ENCODE data around the gene NMD3. TPM values are rescaled to one million over a fixed set of nuclear protein-coding genes. Genes with fewer than 3 reads are reported as not detected.

NMD3 gene
- total and polyA plus RNA-seq, 4 donors: 18.7 to 64.1 (median 33.2) TPM

- no peak overlapping the region for H3K9ac ChIP-seq (ENCODE audit: insufficient read depth in 1 of 2, low read length in 2 of 2)
- H3K4me1 ChIP-seq (ENCODE audit: control insufficient read depth in 5 of 5, insufficient read depth in 5 of 5, low read length in 5 of 5): peaks cover 0 to 11% (median 2%) of the 10 kb centered on the region in 5 donors
- no peaks in the 10 kb centered on the region for H3K27me3 ChIP-seq (ENCODE audit: control insufficient read depth in 3 of 3, insufficient read depth in 3 of 3, low read length in 2 of 3)
- no peak overlapping the region for H3K27ac ChIP-seq (ENCODE audit: low read depth in 1 of 2, low read length in 1 of 2)
- no peak for TF ChIP-seq CTCF (IDR thresholded peaks at IDR 0.05; ENCODE audit: control extremely low read depth, extremely low read depth)
- 73 to 92% methylated on average over 1 of the region's 1 CpG for WGBS, 2 donors
- H3K4me3 ChIP-seq: no peak overlapping the region
- ATAC-seq (ENCODE audit: insufficient read depth, low FRiP score) (no peak), DNase-seq (peak; percentile 19 to 75 (median 69))
- H3K9me3 ChIP-seq (ENCODE audit: control insufficient read depth in 4 of 4, insufficient read depth in 3 of 4, low read length in 3 of 4): no peaks in the 10 kb centered on the region
- peaks cover 8 to 41% (median 28%) of the 10 kb centered on the region in 4 donors for H3K36me3 ChIP-seq (ENCODE audit: control insufficient read depth in 4 of 4, insufficient read depth in 4 of 4, low read length in 4 of 4)
These were observed 32.6 kb downstream of the NMD3 start for GRCh38 chr3:161253711-161254110.

GRCh38 chr3:161254861-161255260 lies 33.8 kb downstream of the NMD3 start:
- DNase-seq: no peak
- Histone ChIP-seq H3K27me3 (ENCODE audit: control insufficient read depth in 3 of 3, insufficient read depth in 3 of 3, low read length in 2 of 3) (no peaks in the 10 kb centered on the region), H3K27ac (ENCODE audit: low read depth in 1 of 2, low read length in 1 of 2) (peak overlapping the region in 1 of 2 donors; percentile 66), H3K9me3 (ENCODE audit: control insufficient read depth in 4 of 4, insufficient read depth in 3 of 4, low read length in 3 of 4) (no peaks in the 10 kb centered on the region), H3K4me3 (no peak overlapping the region), H3K9ac (ENCODE audit: insufficient read depth in 1 of 2, low read length in 2 of 2) (no peak overlapping the region), H3K36me3 (ENCODE audit: control insufficient read depth in 4 of 4, insufficient read depth in 4 of 4, low read length in 4 of 4) (peaks cover 7 to 33% (median 26%) of the 10 kb centered on the region in 4 donors), H3K4me1 (ENCODE audit: control insufficient read depth in 5 of 5, insufficient read depth in 5 of 5, low read length in 5 of 5) (peaks cover 0 to 11% (median 2%) of the 10 kb centered on the region in 5 donors)
- no peak for ATAC-seq (ENCODE audit: insufficient read depth, low FRiP score)
- no peak for TF ChIP-seq CTCF (IDR thresholded peaks at IDR 0.05; ENCODE audit: control extremely low read depth, extremely low read depth)
- WGBS, 2 donors: 68 to 72% methylated on average over 1 of the region's 1 CpG

GRCh38 chr3:161263057-161263456 lies 41.9 kb downstream of the NMD3 start:
- no peak for TF ChIP-seq CTCF (IDR thresholded peaks at IDR 0.05; ENCODE audit: control extremely low read depth, extremely low read depth)
- Histone ChIP-seq H3K27ac (ENCODE audit: low read depth in 1 of 2, low read length in 1 of 2) (no peak overlapping the region), H3K9me3 (ENCODE audit: control insufficient read depth in 4 of 4, insufficient read depth in 3 of 4, low read length in 3 of 4) (peaks cover 0 to 11% (median 0%) of the 10 kb centered on the region in 4 donors), H3K4me3 (no peak overlapping the region), H3K36me3 (ENCODE audit: control insufficient read depth in 4 of 4, insufficient read depth in 4 of 4, low read length in 4 of 4) (peaks cover 6 to 14% (median 9%) of the 10 kb centered on the region in 4 donors), H3K27me3 (ENCODE audit: control insufficient read depth in 3 of 3, insufficient read depth in 3 of 3, low read length in 2 of 3) (no peaks in the 10 kb centered on the region), H3K4me1 (ENCODE audit: control insufficient read depth in 5 of 5, insufficient read depth in 5 of 5, low read length in 5 of 5) (peaks cover 0 to 6% (median 0%) of the 10 kb centered on the region in 5 donors), H3K9ac (ENCODE audit: insufficient read depth in 1 of 2, low read length in 2 of 2) (no peak overlapping the region)
- 51 to 73% methylated on average over 3 of the region's 3 CpGs for WGBS, 2 donors
- DNase-seq (no peak), ATAC-seq (ENCODE audit: insufficient read depth, low FRiP score) (no peak)

DNA sequence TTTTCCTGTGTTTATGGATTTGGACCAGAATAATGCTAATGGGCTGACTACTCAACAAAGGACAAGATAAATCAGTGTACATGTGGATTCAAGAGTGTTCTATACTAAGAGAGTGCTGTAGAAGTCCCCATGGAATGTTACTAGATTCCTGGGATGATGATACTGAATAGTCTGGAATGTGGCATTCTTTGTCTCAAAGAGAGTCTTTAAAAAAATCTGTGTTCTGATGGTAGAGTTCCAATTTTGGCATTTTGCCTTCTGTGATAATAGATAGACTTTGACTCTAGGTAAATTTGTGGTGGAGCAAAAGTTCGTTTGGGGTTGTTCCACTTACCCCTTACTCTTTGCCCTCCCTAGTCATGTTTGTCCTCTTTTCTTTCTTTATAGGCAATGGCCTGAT lies 43.7 kb downstream of the NMD3 start:
- Histone ChIP-seq H3K9me3 (ENCODE audit: control insufficient read depth in 4 of 4, insufficient read depth in 3 of 4, low read length in 3 of 4) (peaks cover 0 to 11% (median 0%) of the 10 kb centered on the region in 4 donors), H3K36me3 (ENCODE audit: control insufficient read depth in 4 of 4, insufficient read depth in 4 of 4, low read length in 4 of 4) (peaks cover 4 to 13% (median 7%) of the 10 kb centered on the region in 4 donors), H3K27me3 (ENCODE audit: control insufficient read depth in 3 of 3, insufficient read depth in 3 of 3, low read length in 2 of 3) (no peaks in the 10 kb centered on the region), H3K9ac (ENCODE audit: insufficient read depth in 1 of 2, low read length in 2 of 2) (no peak overlapping the region), H3K4me1 (ENCODE audit: control insufficient read depth in 5 of 5, insufficient read depth in 5 of 5, low read length in 5 of 5) (peaks cover 0 to 6% (median 0%) of the 10 kb centered on the region in 5 donors), H3K4me3 (no peak overlapping the region), H3K27ac (ENCODE audit: low read depth in 1 of 2, low read length in 1 of 2) (peak overlapping the region in 1 of 2 donors; percentile 21)
- ATAC-seq (ENCODE audit: insufficient read depth, low FRiP score): no peak
- no peak for DNase-seq
- 89 to 91% methylated on average over 1 of the region's 1 CpG for WGBS, 2 donors
- TF ChIP-seq CTCF (IDR thresholded peaks at IDR 0.05; ENCODE audit: control extremely low read depth, extremely low read depth): no peak
